Heart right ventricle (tissue), 16 donors: ENCODE measurements around the gene DHRS9. TPM values are rescaled to one million over a fixed set of nuclear protein-coding genes. Genes with fewer than 3 reads are reported as not detected.

ENCODE experiments used
- ATAC-seq, 8 donors: fragments of 200-7000 bp; cut with Tn5 transposase; one replicate each; pipeline ENCODE4 v1.9.1; 2020; ENCODE audit warnings: mild to moderate bottlenecking in 8 of 8, moderate library complexity in 8 of 8, moderate number of reproducible peaks in 1 of 8
- DNase-seq, 2 donors: peaks; one replicate each; pipeline ENCODE4 v3.0.0-alpha.2; 2020
- H3K27ac ChIP-seq, 10 donors: fragments of 200-600 bp; sonication (generic) in 2 of 10; one replicate each; pipeline versions ENCODE4 v1.5.0 to v1.8.0; 2020 to 2022; ENCODE audit warnings: mild to moderate bottlenecking in 3 of 10
- H3K27me3 ChIP-seq, 7 donors: fragments of 200-600 bp; one replicate each; pipeline ENCODE4 v1.8.0; 2021 to 2022; ENCODE audit warnings: mild to moderate bottlenecking in 2 of 7
- H3K36me3 ChIP-seq, 9 donors: fragments of 200-600 bp; sonication (generic) in 1 of 9; one replicate each; pipeline versions ENCODE4 v1.5.0 to v1.8.0; 2020 to 2022; ENCODE audit warnings: mild to moderate bottlenecking in 2 of 9
- H3K4me1 ChIP-seq, 9 donors: fragments of 200-600 bp; sonication (generic) in 1 of 9; one replicate each; pipeline versions ENCODE4 v1.5.0 to v1.8.0; 2020 to 2022; ENCODE audit warnings: mild to moderate bottlenecking in 4 of 9
- H3K4me3 ChIP-seq, 10 donors: fragments of 200-600 bp; sonication (generic) in 2 of 10; one replicate each; pipeline versions ENCODE4 v1.5.0 to v1.8.0; 2020 to 2022; ENCODE audit warnings: mild to moderate bottlenecking in 7 of 10, moderate library complexity in 2 of 10
- H3K9me3 ChIP-seq, 11 donors: fragments of 200-600 bp in 10 of 11; sonication (generic) in 2 of 11; one replicate each; pipeline versions ENCODE4 v1.5.0 to v1.8.0; 2013 to 2022; ENCODE audit warnings: mild to moderate bottlenecking in 2 of 11, control low read depth in 1 of 11, moderate library complexity in 1 of 11
- CTCF ChIP-seq, 9 donors: fragments of 200-600 bp; sonication (generic) in 2 of 9; IDR thresholded peaks; one replicate each; pipeline versions ENCODE4 v1.5.0 to v1.8.0; 2021 to 2022; ENCODE audit warnings: antibody characterized with exemption in 9 of 9, mild to moderate bottlenecking in 5 of 9, moderate library complexity in 1 of 9
- WGBS, 2 donors: extraction: QIAGEN DNeasy Blood & Tissue Kit; methylation state at CpG; one replicate each; pipeline ENCODE4 v1.1.7; 2013; ENCODE audit warnings: inconsistent platforms in 1 of 2; 5-methylcytosine and 5-hydroxymethylcytosine counted together
- intact Hi-C, 10 donors: fragments of 100-400 bp; cut with DNase I; formaldehyde crosslinking; loops; one replicate each; pipeline versions ENCODE4 v1.11.1 to v1.14.2; 2022
- polyA plus RNA-seq, 2 donors: library from polyadenylated mRNA; stranded (reverse); fragments of 200-250 nt; gene quantifications; one replicate each; pipeline ENCODE4 v1.2.3, GENCODE V29; 2013
- total RNA-seq, 10 donors: library from RNA; stranded (reverse); fragmentation: NEBNext Ultra II Directional in 3 of 10; extraction: Animal tissue kit (Norgen Biotek cat#: 25700) in 3 of 10; gene quantifications; one replicate each; pipeline versions ENCODE4 v1.2.1 to v1.2.4, GENCODE V29; 2021 to 2023
- donor health status: Arrhythmogenic right ventricular cardiomyopathy.
- donor health status: ischemic (EF 13 %, LVEDD 7.1; RV severe dilation, severe dysfunction).
- donor health status: healthy with polysubstance abuse.
- donor health status: DM: no; HTN: yes; CAD: no.
- donor health status: DM: no; HTN: no; CAD: no.
- donor health status: ischemic (EF 25% LVEDD 6.9; RV normal size, moderate dysfunction).
- donor health status: ischemic (EF 25% LVEDD 5.7; RV mildly dilated, moderate dysfunction).
- donor health status: healthy.
- donor health status: DM: yes; HTN: yes; CAD: no.
- donor health status: Ischemic cardiomyopathy.
- donor health status: ischemic (EF 35%, LVEDD 5.7; RV mildly dilated, moderate dysfunction).
- donor health status: nonischemic (EF 11% LVEDD 7.7; RV severe dilation, severe dysfunction).
- donor health status: DM: yes; HTN: yes; CAD: no.
- donor health status: PGD.
- donor health status: ischemic (EF 29% LVEDD 5.4; RV normal size, mild dysfunction).
- donor health status: nonischemic (EF 23%, LVEDD 6.1; RV moderate dilation, normal function).

DHRS9 gene
- total and polyA plus RNA-seq, 12 donors = 0.17 to 10.4 (median 1.5) TPM

- intact Hi-C loops = loop anchor here in 3 of 10 donors (5.0 to 10.0 kb wide), 2 partner anchors 172 to 175 kb away; no protein-coding TSS in a partner anchor
- Histone ChIP-seq H3K9me3 (no peaks in the 10 kb centered on the region), H3K4me1 (peaks cover 0 to 16% (median 0%) of the 10 kb centered on the region in 9 donors), H3K4me3 (no peak overlapping the region), H3K27ac (no peak overlapping the region), H3K27me3 (no peaks in the 10 kb centered on the region), H3K36me3 (no peaks in the 10 kb centered on the region)
- ATAC-seq (peak; percentile 74 to 95 (median 90)), DNase-seq (peak; percentile 54 to 61)
- WGBS, 2 donors = 48% methylated on average over 3 of the region's 3 CpGs
- no peak for TF ChIP-seq CTCF (IDR thresholded peaks at IDR 0.05)
Observed at GRCh38 chr2:169136885-169137534, 67.6 kb downstream of the DHRS9 start.

DNA sequence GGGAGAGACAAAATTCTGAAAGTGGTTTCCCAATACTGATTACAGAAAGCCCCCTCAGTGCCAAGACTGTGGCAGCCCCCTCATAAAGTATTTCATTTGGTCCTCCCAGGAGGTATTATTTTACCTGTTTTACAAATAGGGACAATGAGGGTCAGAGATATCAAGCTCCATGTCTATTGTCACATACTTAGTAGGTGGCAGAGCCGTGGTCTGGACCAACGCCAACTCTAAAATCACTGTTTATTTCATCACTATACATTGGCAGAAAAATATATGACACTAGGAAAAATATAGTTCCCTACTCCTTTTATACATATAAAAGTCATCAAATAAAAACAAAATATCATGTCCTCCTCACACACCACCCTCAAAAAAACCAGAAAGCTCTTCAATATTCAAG lies 68.6 kb downstream of the DHRS9 start:
- Histone ChIP-seq H3K4me3 (no peak overlapping the region), H3K27ac (no peak overlapping the region), H3K27me3 (no peaks in the 10 kb centered on the region), H3K9me3 (no peaks in the 10 kb centered on the region), H3K36me3 (no peaks in the 10 kb centered on the region), H3K4me1 (peaks cover 0 to 16% (median 0%) of the 10 kb centered on the region in 9 donors)
- WGBS, 2 donors = 43 to 46% methylated on average over 2 of the region's 2 CpGs
- intact Hi-C loops = loop anchor here in 3 of 10 donors (5.0 to 10.0 kb wide), 2 partner anchors 173 to 176 kb away; no protein-coding TSS in a partner anchor
- ATAC-seq (no peak), DNase-seq (no peak)
- no peak for TF ChIP-seq CTCF (IDR thresholded peaks at IDR 0.05)

GRCh38 chr2:169139145-169139544 lies 69.8 kb downstream of the DHRS9 start:
- DNase-seq (no peak), ATAC-seq (peak in 1 of 8 donors; percentile 59)
- no peak for TF ChIP-seq CTCF (IDR thresholded peaks at IDR 0.05)
- no peak overlapping the region for H3K4me3 ChIP-seq
- H3K27me3 ChIP-seq = no peaks in the 10 kb centered on the region
- no peaks in the 10 kb centered on the region for H3K9me3 ChIP-seq
- H3K4me1 ChIP-seq = peaks cover 0 to 16% (median 0%) of the 10 kb centered on the region in 9 donors
- H3K36me3 ChIP-seq = no peaks in the 10 kb centered on the region
- 44 to 52% methylated on average over 7 of the region's 7 CpGs for WGBS, 2 donors
- H3K27ac ChIP-seq = no peak overlapping the region
- intact Hi-C loops = loop anchor here in 3 of 10 donors (5.0 to 10.0 kb wide), 2 partner anchors 174 to 177 kb away; no protein-coding TSS in a partner anchor

DNA sequence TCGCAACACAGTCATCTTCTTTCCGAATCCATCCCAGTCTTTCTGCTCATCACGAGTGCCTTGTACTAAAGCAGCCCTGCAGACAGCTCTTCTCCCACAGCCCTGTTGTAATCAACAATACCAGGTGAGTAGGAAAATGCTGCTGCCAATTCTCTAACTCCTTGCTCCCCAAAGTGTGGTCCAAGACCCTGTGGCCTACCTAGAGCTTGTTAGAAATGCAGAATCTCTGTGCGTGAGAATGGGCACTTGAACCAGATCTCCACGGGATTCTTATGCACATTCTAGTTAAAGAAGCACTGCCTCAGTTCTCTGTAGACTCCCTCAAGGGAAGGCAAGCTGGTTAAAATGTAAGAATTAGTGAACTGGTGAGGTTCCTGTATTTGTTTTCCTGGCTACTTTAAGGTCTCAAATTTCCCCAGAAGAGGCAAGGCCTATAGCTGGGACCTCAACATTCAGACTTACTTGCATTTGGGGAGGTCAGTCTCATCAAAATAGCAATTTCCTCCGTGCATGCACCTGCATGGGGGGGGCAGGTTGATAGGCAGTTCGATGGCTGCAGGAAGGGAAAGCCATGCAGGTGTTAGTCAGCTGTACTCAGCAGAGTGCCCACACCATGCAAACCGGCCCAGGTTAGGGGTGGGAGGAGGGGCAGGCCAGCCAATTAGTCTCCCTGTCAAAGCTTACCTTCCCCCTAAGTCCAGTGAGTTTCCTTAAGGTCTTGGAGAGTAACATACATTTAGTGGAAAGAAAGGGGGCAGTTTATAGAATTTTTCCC lies 70.8 kb downstream of the DHRS9 start:
- 60 to 72% methylated on average over 8 of the region's 8 CpGs for WGBS, 2 donors
- ATAC-seq = no peak

More for the DNA sequence above, 70.8 kb downstream of the DHRS9 start:
- TF ChIP-seq CTCF (IDR thresholded peaks at IDR 0.05) = no peak
- H3K36me3 ChIP-seq = no peaks in the 10 kb centered on the region
- H3K27ac ChIP-seq = no peak overlapping the region
- intact Hi-C loops = loop anchor here in 7 of 10 donors (2.0 to 10.0 kb wide), 4 partner anchors 29 to 178 kb away; no protein-coding TSS in a partner anchor
- no peaks in the 10 kb centered on the region for H3K9me3 ChIP-seq
- H3K27me3 ChIP-seq = no peaks in the 10 kb centered on the region
- DNase-seq = no peak
- peaks cover 0 to 16% (median 0%) of the 10 kb centered on the region in 9 donors for H3K4me1 ChIP-seq
- no peak overlapping the region for H3K4me3 ChIP-seq
